Smooth muscle cell of the brain vasculature (primary cell): Measurements from ENCODE around the gene MMP17.

ENCODE experiments used
- DNase-seq: peaks from one replicate; pipeline ENCODE4 v3.0.0-alpha.2; 2012; ENCODE audit warnings: low read depth, low spot score

Gene MMP17

DNA sequence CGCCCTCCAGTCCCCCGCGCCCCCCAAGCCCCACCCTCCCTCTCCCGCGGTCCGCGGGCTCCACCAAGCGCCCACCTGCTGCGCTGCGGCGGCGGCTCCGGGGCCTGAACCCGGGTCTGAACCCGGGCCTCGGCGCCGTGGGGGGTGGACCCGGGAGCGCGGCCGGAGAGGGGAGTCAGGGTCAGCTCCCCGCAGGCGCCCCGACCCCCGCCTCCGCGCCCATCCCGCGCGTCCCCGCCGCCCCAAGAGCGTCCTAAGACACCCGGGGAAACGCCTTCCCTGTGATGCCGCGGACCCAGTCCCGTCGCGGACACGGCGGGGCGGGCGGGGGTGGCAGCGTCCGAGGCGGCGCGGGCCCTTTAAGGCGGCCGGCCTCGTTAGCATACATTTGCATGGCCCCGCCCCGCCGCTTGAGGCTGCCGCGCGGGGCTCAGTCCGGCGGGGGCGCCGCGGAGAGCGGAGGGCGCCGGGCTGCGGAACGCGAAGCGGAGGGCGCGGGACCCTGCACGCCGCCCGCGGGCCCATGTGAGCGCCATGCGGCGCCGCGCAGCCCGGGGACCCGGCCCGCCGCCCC, at the start of gene MMP17:
Gene MMP17 (plus strand): TSS at position 433 of the 574 bp plus-strand sequence. CDS start 102 bp downstream, at position 535.
- no peak for DNase-seq

GRCh38 chr12:131779027-131779426, 49.2 kb upstream of the MMP17 start:
- DNase-seq, result no peak

DNA sequence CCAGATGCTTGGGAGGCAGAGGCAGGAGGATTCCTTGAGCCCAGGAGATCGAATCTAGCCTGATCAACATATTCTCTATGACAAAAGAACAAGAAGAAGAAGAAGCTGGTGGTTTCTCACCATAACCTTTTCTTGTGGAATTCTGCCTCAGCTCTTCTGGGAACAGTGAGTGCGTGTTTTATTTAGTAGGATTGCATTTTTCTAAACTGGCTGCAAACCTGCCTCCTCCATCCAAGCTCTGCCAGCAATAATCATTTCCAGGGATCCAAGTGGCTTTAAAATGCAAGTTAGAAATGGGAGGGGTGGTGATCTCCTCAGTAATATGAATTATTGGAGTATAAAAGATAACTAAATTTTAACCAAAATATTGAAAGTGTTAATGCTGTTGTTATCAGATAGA, 46.1 kb upstream of the MMP17 start:
- no peak for DNase-seq

- DNase-seq, result peak; percentile 13
Measured at GRCh38 chr12:131783915-131784541, 44.2 kb upstream of the MMP17 start.

GRCh38 chr12:131784909-131785762, 43.1 kb upstream of the MMP17 start:
- no peak for DNase-seq

DNA sequence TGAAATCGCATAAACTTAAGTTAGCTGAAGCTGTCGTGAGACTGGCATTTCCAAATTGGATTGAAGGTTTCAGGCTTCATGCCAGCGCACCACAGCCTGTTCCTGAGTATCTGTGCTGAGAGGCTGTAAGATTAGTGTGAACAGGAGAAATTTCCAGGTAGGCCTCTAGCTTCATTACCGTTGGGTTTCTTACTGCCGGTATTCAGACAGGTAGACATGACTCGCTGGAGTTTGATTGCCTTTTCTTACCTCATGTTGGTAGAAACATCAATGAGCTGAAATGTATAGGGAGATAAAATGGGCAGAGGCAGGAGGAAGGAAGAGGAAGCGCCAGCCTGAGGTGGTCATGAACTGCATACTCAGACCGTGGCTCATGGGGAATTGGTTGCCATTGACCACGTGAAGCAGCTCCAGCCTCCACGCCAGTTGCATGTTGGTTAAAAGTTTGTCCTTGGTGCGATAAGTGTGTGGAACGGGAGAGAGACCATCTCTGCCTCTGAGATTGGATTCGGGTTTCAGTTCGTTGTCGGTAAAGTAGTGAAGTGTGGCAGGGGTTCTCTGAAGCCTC, 42.3 kb upstream of the MMP17 start:
- no peak for DNase-seq

DNA sequence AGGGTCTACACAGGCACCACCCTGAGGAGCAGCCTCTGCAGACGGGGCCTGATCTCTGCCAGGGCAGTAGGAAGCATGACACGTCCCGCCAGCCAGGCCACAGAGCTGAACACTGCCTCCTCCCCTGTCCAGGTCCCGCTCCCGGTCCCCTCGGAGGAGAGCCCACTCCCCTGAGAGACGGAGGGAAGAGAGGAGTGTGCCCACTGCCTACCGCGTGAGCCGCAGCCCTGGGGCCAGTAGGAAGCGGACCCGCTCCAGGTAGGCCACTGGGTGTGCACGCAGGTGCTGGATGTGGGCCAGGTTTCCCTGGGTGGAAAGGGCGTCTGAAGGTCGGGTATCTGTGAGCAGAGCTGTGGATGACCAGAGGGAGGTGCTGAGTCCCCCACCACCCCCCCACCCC, 41.9 kb upstream of the MMP17 start:
- no peak for DNase-seq

DNA sequence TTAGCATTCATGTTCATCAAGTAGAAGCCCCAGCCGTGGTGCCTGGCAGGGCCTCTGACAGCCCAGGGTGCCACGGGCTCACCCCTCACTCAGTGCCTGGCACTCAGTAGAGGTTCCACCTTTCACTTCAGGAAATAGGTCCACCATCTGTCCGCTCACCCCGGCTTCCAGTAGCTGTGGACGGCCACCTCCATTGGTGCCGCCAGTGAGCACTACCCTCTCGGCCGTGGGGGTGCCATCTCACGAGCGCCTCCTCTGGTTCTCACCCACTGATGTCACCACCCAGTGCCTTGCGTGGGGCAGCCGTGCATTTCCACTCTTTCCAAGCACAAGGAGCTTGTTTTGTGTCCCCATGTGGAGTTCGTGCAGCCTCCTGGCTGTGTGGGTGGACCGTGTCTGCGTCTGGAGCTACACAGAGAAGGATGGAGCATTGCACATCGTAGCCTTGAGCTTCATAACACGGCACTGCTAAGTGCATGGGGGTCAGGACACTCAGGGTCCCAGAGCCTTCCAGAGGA, 41.0 kb upstream of the MMP17 start:
- DNase-seq, result no peak

GRCh38 chr12:131788070-131788469, 40.1 kb upstream of the MMP17 start:
- DNase-seq, result no peak

- DNase-seq, result no peak
Measured at GRCh38 chr12:131789638-131790037, 38.6 kb upstream of the MMP17 start.

DNA sequence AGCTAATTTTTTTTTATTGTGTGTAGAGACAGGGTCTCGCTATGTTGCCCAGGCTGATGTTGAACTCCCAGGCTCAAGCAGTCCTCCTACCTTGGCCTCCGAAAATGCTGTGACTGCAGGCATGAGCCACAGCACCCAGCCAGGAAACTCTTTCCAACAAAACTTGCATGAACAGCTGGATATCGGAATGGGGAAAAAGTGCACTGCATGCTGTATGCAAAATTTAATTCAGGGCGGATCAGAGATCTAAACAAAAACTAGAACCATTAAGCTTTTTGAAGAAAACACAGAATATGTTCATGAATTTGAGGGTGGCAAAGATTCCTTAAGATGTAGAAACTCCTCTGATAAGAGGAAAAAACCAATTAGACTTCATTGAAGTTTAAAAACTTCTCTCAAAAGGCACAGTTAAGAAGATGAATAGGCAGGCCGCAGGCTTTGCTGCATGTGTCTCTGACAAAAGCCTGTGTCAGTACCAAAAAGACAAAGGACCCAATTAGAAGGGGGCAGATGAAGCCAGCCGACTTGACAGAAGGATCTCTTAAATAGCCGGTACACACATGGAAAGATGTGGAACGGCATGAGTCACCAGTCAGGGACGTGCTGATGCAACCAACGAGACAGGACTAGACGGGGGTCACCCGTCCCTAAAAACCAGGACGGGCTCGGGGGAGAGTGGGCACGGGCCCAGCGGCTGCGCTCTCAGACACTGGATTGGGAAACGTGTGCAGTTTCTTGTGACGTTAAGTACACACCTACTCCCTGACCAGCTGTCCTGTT, 34.8 kb upstream of the MMP17 start:
- DNase-seq, result no peak

GRCh38 chr12:131794061-131794460, 34.1 kb upstream of the MMP17 start:
- no peak for DNase-seq

DNA sequence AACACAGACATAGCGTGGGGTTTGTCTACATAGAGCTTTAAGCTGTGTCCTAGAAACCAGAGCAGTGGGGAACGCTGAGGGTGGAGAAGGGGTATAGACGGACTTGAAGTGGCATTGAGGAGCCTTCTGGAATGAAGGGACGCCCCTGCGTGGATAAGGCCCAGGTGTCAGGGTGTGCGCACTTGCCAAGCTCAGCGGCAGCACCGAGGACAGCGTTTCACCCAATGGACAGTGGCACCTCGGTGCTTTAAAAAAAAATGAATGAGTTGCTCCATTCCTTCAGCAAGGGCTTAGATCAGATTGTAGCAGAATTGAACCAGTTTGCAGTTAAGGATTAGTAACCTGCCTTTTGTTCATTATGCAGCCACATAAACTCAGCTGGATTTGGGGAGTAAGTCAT, 33.6 kb upstream of the MMP17 start:
- no peak for DNase-seq

- no peak for DNase-seq
Measured at GRCh38 chr12:131795064-131795463, 33.1 kb upstream of the MMP17 start.

DNA sequence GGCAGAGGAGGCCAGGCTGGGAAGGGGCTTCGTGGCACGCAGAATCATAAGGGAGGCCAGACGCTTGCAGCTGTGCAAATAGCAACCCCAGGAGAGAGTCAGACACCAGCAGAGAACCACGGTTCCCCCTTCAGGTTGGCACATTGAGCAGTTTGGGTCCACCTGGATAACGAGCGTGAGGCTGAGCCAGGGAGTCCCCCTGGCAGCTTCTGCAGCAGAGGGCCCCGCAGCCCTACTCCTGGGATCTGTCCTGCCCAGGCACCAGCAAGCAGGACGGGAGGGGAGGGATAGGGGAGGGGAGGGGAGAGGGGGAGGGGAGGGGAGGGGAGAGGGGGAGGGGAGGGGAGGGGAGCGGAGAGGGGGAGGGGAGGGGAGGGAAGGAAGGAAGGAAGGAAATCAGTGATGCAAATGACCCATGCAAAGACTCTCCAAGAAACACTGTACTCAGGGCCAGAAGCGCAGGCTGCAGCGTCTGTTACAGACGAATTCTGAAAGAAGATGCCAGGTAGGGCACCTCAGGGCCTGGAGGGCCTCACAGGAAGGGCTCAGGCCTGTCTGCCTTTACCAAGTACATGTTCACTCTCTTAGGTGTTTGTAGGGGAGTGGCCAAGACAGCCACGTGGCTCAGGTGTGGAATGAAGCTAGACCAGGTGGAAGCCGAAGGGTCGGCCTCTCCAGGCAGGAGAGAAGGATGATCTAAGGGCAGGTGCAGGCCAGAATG, 32.3 kb upstream of the MMP17 start:
- no peak for DNase-seq

GRCh38 chr12:131796411-131796736, 31.8 kb upstream of the MMP17 start:
- no peak for DNase-seq

GRCh38 chr12:131796754-131797587, 31.2 kb upstream of the MMP17 start:
- no peak for DNase-seq

- no peak for DNase-seq
Measured at GRCh38 chr12:131797588-131797934, 30.6 kb upstream of the MMP17 start.

DNA sequence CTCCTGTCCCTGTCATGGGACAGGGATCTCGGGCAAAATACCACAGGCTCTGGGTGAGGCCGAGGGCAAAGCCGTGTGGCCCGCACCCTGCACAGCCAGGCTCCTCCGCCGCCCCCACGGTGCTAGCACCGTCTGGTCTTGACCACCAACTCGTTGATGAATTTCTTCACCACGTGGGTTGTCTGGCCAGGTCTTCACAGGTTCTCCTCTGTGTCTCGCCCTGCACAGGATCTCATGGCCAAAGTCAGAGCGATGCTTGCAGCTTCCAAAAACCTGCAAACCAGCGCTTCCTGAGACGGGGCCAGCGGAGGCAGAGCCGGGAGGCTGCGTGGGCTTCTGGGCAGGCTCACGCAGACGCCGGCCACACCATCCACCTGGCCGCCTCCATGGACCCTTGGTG, 29.0 kb upstream of the MMP17 start:
- DNase-seq, result no peak
